ENCODE measurements around the gene UGT2B15. TPM values are rescaled to one million over a fixed set of nuclear protein-coding genes. Genes with fewer than 3 reads are reported as not detected.
"Not testable (repeated sequence)": the region's sequence is repeated elsewhere in the genome, so short reads cannot be mapped to it uniquely, and the experiment has no call there.

The UGT2B15 gene
- total RNA-seq, 1 experiment from 2014 or later, result 0.28 TPM

- DNase-seq (ENCODE audit: low spot score), result peak; percentile 82
Observed at GRCh38 chr4:68656445-68656973, 13.9 kb downstream of the UGT2B15 start.

- peak; percentile 90 for DNase-seq (ENCODE audit: low spot score)
Observed at GRCh38 chr4:68655764-68656444, 14.5 kb downstream of the UGT2B15 start.

- DNase-seq (ENCODE audit: low spot score), result peak; percentile 75
Observed at GRCh38 chr4:68654946-68655721, 15.3 kb downstream of the UGT2B15 start.

DNA sequence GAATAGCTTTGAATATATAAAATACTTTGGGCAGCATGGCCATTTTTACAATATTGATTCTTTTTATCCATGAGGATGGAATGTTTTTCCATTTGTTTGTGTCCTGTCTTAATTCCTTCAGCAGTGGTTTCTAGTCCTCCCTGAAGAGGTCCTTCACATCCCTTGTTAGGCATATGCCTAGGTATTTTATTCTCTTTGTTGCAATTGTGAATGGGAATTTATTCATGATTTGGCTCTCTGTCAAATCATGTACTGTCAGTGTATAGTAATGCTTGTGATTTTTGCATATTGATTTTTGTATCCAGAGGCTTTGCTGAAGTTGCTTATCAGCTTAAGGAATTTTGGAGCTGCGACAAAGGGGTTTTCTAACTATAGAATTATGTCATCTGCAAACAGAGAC, 18.5 kb downstream of the UGT2B15 start:
- DNase-seq (ENCODE audit: low spot score), result no peak

DNA sequence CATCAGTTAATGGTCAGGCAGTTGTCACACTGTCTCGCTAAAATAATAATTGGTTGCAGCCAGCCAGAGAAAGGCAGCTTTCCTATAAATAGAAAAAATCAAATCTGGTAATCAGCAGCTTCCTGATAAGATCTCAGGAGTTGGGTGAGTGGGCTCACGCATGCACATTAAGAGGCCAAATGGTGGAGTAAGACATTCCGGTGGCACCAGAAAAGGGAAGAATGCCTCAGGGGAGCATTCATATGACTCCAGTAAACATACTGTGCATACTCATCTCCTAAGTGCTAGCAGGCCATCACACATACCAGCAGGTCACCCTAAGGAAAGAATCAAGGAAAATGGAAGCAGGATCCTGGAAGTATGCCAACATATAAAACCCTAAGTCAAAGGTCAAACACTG, 40.1 kb downstream of the UGT2B15 start:
- no peak for DNase-seq (ENCODE audit: low spot score)

GRCh38 chr4:68622731-68623130, 47.7 kb downstream of the UGT2B15 start:
- DNase-seq (ENCODE audit: low spot score), result not testable (repeated sequence)

GRCh38 chr4:68617003-68617698, 53.3 kb downstream of the UGT2B15 start:
- no peak for DNase-seq (ENCODE audit: low spot score)

DNA sequence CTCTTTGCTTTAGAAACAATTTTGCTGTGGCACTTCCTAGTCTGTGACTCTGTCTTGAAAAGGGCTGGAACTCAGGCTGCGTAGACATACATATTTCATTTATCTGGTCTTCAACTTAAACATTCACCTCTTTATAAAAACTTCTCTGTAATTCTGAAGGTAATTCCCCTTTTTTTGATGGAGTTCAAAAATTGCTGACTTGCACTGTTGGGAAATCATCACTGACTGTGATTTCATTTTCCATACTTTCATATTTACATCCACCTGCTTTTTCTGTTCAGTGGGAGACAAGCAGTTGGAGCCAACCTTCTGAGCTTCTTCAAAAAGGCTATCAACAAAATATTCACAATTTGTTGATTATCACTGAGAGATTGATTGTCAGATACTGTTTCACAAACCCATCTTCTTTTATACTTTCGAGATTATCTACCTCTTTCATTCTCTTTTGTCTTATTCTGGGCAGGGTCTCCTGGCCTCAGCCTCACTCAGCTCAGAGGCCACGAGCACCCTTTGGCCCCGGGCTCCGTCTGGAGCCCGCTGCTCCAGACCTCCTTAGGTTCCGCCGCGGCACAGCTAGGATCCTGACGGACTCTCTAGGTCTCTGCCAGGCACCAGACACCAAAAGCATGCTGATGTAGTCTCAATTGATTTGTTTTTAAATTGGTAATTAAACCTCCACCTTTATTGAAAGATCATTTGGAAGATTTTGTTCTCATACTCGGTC, 54.6 kb downstream of the UGT2B15 start:
- no peak for DNase-seq (ENCODE audit: low spot score)

GRCh38 chr4:68613752-68614151, 56.7 kb downstream of the UGT2B15 start:
- DNase-seq (ENCODE audit: low spot score), result no peak

GRCh38 chr4:68606240-68606639, 64.2 kb downstream of the UGT2B15 start:
- DNase-seq (ENCODE audit: low spot score), result no peak

DNA sequence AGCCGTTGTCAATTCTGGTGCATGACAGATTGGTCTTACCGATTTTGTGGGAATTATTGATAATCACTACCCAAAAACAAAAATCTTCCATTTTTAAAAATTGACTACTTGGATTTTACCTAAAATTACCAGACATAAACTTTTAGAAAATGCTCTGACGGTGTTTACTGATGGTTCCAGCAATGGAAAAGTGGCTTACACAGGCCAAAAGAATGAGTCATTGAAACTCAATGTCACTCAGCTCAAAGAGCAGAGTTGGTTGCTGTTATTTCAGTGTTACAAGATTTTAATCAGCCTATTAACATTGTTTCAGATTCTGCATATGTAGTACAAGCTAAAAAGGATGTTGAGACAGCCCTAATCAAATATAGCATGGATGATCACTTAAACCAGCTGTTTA, 71.3 kb downstream of the UGT2B15 start:
- peak; percentile 17 for DNase-seq (ENCODE audit: low spot score)

DNA sequence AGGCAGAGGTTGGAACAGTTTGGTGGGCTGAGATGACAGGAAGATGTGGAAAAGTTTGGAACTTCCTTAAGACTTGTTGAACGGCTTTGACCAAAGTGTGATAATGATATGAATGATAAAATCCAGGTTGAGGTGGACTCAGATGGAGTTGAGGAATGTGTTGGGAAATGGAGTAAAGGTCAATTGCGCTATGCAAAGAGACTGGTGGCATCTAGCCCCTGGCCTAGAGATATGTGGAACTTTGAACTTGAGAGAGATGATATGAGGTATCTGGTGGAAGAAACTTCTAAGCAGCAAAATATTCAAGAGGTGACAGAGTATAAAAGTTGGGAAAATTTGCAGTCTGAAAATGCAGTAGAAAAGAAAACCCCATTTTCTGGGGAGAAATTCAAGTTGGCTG, 73.0 kb downstream of the UGT2B15 start:
- DNase-seq (ENCODE audit: low spot score), result no peak

Other genes with a start within 250 kb of the UGT2B15 start
- gene TMPRSS11E, start 223.2 kb downstream of the UGT2B15 start, total RNA-seq (2014; rRNA removed; shearing (Covaris generic)), result not detected in 2 replicates
- gene UGT2B17, start 94.3 kb downstream of the UGT2B15 start, total RNA-seq (2014; rRNA removed; shearing (Covaris generic)), result not detected in 2 replicates
- 0.25 TPM in 1 of 2 replicates, not detected in the other for gene UGT2B10, start 145.3 kb upstream of the UGT2B15 start, total RNA-seq (2014; rRNA removed; shearing (Covaris generic))